Peyer's patch (tissue), 4 donors: Measurements from ENCODE around the gene BIN2. TPM values are rescaled to one million over a fixed set of nuclear protein-coding genes. Genes with fewer than 3 reads are reported as not detected.

Experiments
- DNase-seq, 3 donors: peaks; one replicate each; pipeline ENCODE4 v3.0.0-alpha.2; 2017 to 2019
- H3K27ac ChIP-seq, 4 donors: fragments of 200-600 bp; sonication (generic); one replicate each; pipeline ENCODE4 v1.5.1; 2016 to 2019
- H3K27me3 ChIP-seq, 2 donors: fragments of 200-600 bp; sonication (generic); one replicate each; pipeline ENCODE4 v1.5.1; 2019
- H3K36me3 ChIP-seq, 3 donors: fragments of 200-600 bp; sonication (generic); one replicate each; pipeline ENCODE4 v1.5.1; 2016 to 2019
- H3K4me1 ChIP-seq, 4 donors: fragments of 200-600 bp; sonication (generic); one replicate each; pipeline ENCODE4 v1.5.1; 2016 to 2019
- H3K4me3 ChIP-seq, 4 donors: fragments of 200-600 bp; sonication (generic); 1 replicate in 3 of 4; 2 replicates in 1 of 4; pipeline ENCODE4 v1.5.1; 2016 to 2019; ENCODE audit warnings: mild to moderate bottlenecking in 1 of 4
- H3K9me3 ChIP-seq, 4 donors: fragments of 200-600 bp; sonication (generic); one replicate each; pipeline ENCODE4 v1.5.1; 2016 to 2019; ENCODE audit warnings: mild to moderate bottlenecking in 1 of 4
- POLR2A ChIP-seq, 2 donors: fragments of 450-650 bp; IDR thresholded peaks; one replicate each; pipeline ENCODE4 v1.5.1; 2017; ENCODE audit warnings: antibody characterized with exemption in 2 of 2, mild to moderate bottlenecking in 2 of 2, moderate library complexity in 2 of 2
- total RNA-seq, 4 donors: library from RNA; depleted of rRNA; stranded (reverse); fragments of >200 nt; gene quantifications; one replicate each; pipeline ENCODE4 v1.1.0, GENCODE V29; 2016
- TF ChIP-seq, protein P1 (sequence below), 6 experiments: fragments of 450-650 bp in 4 of 6; fragments of 200-600 bp in 2 of 6; sonication (generic) in 1 of 6; IDR thresholded peaks; one replicate each; pipeline ENCODE4 v1.5.1; 2017 to 2019; ENCODE audit warnings: antibody characterized with exemption in 6 of 6, mild to moderate bottlenecking in 3 of 6, moderate library complexity in 1 of 6

Gene BIN2
- total RNA-seq, 4 donors from 2014 or later: 2.3 to 38.0 (median 5.6) TPM

DNA sequence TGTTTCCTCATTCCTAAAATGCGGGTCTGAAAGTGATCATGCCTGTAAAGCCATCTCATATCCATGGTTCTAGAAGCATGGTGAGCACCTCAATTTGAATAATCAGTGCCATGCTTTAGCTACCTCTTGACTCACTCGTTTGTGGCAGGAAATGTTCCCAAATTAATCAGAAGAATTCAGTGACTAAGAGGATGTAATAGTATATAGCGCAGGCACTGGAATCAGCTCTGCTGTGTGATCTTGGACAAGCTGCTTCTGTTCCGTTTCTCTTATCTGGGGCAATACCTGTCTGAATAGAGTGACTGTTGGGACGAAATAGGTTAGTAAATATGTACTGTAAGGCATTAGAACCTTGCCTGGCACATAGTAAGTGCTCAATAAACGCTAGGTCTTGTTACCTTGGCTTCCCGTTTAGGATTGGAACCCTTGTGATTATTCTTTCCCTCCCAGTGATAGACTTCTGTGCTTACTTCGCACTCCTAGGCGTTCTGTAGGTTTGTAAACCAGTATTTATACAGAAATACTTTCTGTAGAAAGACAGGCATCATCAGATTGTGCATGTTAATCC, 52.9 kb downstream of the BIN2 start:
- TF ChIP-seq, protein P1, sequence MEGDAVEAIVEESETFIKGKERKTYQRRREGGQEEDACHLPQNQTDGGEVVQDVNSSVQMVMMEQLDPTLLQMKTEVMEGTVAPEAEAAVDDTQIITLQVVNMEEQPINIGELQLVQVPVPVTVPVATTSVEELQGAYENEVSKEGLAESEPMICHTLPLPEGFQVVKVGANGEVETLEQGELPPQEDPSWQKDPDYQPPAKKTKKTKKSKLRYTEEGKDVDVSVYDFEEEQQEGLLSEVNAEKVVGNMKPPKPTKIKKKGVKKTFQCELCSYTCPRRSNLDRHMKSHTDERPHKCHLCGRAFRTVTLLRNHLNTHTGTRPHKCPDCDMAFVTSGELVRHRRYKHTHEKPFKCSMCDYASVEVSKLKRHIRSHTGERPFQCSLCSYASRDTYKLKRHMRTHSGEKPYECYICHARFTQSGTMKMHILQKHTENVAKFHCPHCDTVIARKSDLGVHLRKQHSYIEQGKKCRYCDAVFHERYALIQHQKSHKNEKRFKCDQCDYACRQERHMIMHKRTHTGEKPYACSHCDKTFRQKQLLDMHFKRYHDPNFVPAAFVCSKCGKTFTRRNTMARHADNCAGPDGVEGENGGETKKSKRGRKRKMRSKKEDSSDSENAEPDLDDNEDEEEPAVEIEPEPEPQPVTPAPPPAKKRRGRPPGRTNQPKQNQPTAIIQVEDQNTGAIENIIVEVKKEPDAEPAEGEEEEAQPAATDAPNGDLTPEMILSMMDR (IDR thresholded peaks at IDR 0.05): no peak
- no peak for TF ChIP-seq POLR2A (IDR thresholded peaks at IDR 0.05)
- Histone ChIP-seq H3K4me3 (peak overlapping the region; percentile 66 to 86 (median 74)), H3K27me3 (no peaks in the 10 kb centered on the region)

DNA sequence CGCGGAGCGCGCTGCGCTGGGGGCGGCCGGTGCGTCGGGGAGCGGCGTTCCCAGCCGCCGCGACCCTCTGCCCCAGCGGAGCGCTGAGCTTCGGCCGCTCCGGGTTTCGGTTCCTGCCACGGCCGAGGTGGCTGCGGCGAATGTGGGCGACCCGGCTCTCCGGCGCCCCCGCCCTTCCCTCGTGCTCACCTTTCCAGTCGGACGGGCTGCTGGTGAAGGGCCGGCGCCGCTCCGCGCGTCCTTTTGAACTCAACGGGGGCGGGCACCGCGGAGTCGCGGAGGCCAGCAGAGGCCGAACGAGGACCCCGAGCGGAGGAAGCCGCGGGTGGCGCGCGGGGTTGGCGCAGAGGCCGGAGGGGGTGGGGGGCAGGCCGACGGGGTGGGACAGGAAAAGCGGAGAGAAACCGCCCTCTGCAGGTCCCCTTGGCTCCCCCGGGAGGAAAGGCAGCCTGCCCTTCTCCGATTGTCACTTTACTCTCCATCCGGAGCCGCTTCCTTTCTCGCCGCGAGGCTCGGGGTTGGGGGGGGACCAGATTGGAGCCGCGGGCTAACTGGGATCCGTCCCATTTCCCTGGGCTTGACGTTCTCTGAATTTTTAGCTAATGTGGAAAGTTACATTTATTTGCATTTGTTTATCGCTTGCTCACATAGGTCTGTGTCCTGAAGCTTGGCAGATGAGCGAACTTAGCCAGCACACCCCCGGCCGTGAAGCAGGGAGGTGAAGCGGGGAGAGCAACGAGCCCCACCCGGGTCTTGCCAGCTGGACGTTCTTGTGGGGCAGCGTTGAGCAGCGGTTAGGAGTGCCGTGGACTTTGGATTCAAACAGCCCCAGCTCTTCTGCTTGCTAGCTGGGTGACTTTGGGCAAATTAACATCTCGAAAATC, 53.7 kb downstream of the BIN2 start, which contains the start of gene SMAGP:
TSS of gene SMAGP (minus strand) at position 349 of the 884 bp plus-strand sequence. CDS start 1,137 bp downstream, outside the sequence.
- peak; percentile 67 to 90 (median 88) for DNase-seq
- no peaks in the 10 kb centered on the region for H3K9me3 ChIP-seq
- TF ChIP-seq, protein P1 (IDR thresholded peaks at IDR 0.05): no peak
- peak; percentile 58 to 61 for TF ChIP-seq POLR2A (IDR thresholded peaks at IDR 0.05)
- H3K4me1 ChIP-seq: peaks cover 0 to 8% (median 0%) of the 10 kb centered on the region in 4 donors
- H3K36me3 ChIP-seq: no peaks in the 10 kb centered on the region
- H3K27ac ChIP-seq: peak within 1 kb of the TSS; percentile 71 to 95 (median 80)
- peak within 1 kb of the TSS; percentile 66 to 86 (median 74) for H3K4me3 ChIP-seq
- no peaks in the 10 kb centered on the region for H3K27me3 ChIP-seq

More for the DNA sequence above, 52.9 kb downstream of the BIN2 start:
- peak overlapping the region; percentile 71 to 95 (median 80) for H3K27ac ChIP-seq
- H3K4me1 ChIP-seq: peaks cover 0 to 8% (median 0%) of the 10 kb centered on the region in 4 donors
- H3K36me3 ChIP-seq: no peaks in the 10 kb centered on the region
- H3K9me3 ChIP-seq: no peaks in the 10 kb centered on the region
- DNase-seq: no peak

DNA sequence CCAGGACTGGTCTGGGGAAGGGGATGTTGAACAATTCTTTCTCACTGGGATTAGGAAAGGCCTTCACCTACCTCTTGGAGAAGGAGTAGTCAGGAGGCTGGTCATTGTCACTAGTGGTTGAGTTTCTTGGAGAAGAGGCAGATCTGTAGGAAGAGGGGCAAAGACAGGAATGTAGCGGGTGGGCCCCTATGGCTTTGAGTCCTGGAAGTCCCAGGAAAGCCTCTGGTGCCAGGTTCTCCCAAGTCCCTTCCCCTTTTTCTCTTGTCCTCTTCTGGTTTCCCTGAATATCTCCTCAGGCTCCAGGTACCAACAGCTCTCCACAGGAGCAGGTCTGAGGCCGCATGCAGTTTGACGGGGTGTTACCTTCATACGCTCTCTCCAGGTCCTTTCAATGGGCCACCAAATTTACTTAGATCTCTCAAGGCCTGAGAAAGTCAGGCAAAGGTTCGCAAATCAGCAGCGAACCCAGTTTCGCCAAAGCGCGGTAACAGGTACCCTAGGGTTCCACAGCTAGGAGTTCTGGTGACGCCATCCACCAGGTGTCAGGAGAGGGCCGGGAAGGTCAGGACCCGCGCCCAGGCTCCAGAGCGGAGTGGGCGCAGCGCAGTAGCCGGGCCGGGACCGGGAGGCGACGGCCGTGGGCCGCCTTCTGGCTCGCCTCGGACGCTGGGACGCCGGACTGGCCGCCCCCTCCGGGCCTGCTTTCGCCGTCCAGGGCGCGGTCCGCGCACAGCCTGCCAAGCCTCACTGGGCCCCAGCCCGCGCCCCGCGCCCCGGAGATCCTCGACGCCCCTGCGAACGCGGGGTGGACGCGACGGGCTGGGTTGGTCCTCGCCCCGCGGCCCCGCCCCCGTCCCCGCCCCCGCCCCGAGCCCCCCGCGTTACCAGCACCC, 54.6 kb downstream of the BIN2 start:
- Histone ChIP-seq H3K27ac (peak overlapping the region; percentile 71 to 95 (median 80)), H3K27me3 (no peaks in the 10 kb centered on the region), H3K36me3 (no peaks in the 10 kb centered on the region), H3K4me3 (peak overlapping the region; percentile 66 to 86 (median 74)), H3K9me3 (no peaks in the 10 kb centered on the region), H3K4me1 (peaks cover 0 to 8% (median 0%) of the 10 kb centered on the region in 4 donors)
- DNase-seq: peak; percentile 72 to 89 (median 86)
- TF ChIP-seq, protein P1 (IDR thresholded peaks at IDR 0.05): peak in 5 of 6 experiments; percentile 28 to 75 (median 66)
- TF ChIP-seq POLR2A (IDR thresholded peaks at IDR 0.05): peak in 1 of 2 donors; percentile 28

DNA sequence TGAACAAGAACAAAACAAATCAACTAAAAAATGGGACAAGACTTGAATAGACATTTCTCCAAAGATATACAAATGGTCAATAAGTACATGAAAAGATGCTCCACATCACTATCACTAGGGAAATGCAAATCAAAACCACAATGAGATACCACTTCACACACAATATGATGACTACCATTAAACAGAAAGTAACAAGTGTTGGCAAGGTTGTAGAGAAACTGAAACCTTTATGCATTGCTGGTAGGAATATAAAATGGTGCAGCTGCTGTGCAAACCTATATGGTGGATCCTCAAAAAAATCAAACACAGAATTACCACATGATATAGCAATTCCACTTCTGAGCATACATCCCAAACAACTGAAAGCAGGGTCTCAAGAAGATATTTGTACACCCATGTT, 59.0 kb downstream of the BIN2 start:
- Histone ChIP-seq H3K36me3 (no peaks in the 10 kb centered on the region), H3K9me3 (no peaks in the 10 kb centered on the region), H3K4me3 (no peak overlapping the region), H3K27ac (no peak overlapping the region), H3K27me3 (no peaks in the 10 kb centered on the region), H3K4me1 (no peaks in the 10 kb centered on the region)
- TF ChIP-seq, protein P1 (IDR thresholded peaks at IDR 0.05): no peak
- TF ChIP-seq POLR2A (IDR thresholded peaks at IDR 0.05): no peak
- no peak for DNase-seq

DNA sequence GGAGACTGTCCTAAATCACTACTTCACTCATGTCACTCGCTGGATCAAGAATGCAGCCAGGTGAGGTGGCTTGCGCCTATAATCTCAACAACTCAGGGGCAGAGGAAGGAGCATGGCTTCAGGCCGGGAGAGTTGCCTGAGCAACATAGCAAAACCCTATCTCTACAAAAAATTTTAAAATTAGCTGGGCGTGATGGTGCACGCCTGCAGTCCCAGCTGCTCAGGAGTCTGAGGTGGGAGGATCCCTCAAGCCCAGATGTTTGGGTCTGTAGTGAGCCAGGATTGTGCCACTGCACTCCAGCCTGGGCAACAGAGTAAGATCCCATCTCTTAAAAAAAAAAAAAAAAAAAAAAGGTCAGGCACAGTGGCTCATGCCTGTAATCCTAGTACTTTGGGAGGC, 59.7 kb downstream of the BIN2 start:
- DNase-seq: no peak
- H3K4me3 ChIP-seq: no peak overlapping the region
- no peak overlapping the region for H3K27ac ChIP-seq
- H3K9me3 ChIP-seq: no peaks in the 10 kb centered on the region
- no peaks in the 10 kb centered on the region for H3K4me1 ChIP-seq
- H3K27me3 ChIP-seq: no peaks in the 10 kb centered on the region
- TF ChIP-seq, protein P1 (IDR thresholded peaks at IDR 0.05): no peak
- no peak for TF ChIP-seq POLR2A (IDR thresholded peaks at IDR 0.05)
- H3K36me3 ChIP-seq: no peaks in the 10 kb centered on the region
